Activated naive CD4-positive, alpha-beta T cell treated with anti-CD3 and anti-CD28 coated beads, Interleukin-2, amount 50 U/mL, for 72 hours (primary cell): ENCODE measurements around the gene JARID2. TPM values are rescaled to one million over a fixed set of nuclear protein-coding genes. Genes with fewer than 3 reads are reported as not detected.

Experiments used
- ATAC-seq, 2 donors: fragments of 150-1000 bp; cut with Tn5 transposase; 2 replicates each; pipeline ENCODE4 v1.10.0; 2021; ENCODE audit warnings: mild to moderate bottlenecking in 2 of 2, moderate library complexity in 2 of 2
- DNase-seq, 2 donors: peaks; one replicate each; pipeline ENCODE4 v3.0.0; 2021 to 2022; ENCODE audit warnings: low spot score in 2 of 2
- H3K27ac Mint-ChIP-seq, 2 donors: one replicate each; pipeline ENCODE4 v1.8.0; 2022; ENCODE audit warnings: mild to moderate bottlenecking in 2 of 2, mixed read lengths in 2 of 2
- H3K36me3 Mint-ChIP-seq, 2 donors: one replicate each; pipeline ENCODE4 v1.8.0; 2022; ENCODE audit warnings: mixed read lengths in 2 of 2
- H3K9me3 Mint-ChIP-seq, 2 donors: one replicate each; pipeline ENCODE4 v1.8.0; 2022; ENCODE audit warnings: mixed read lengths in 2 of 2
- total RNA-seq, 2 donors: library from RNA; stranded (reverse); gene quantifications; one replicate each; pipeline ENCODE4 v1.2.3, GENCODE V29; 2022

The JARID2 gene
- total RNA-seq, 2 donors from 2014 or later = 35.3 to 36.3 TPM

- DNase-seq (no peak), ATAC-seq (no peak)
- Mint-ChIP-seq H3K9me3 (no peaks in the 10 kb centered on the region), H3K36me3 (peaks cover 0 to 16% of the 10 kb centered on the region in 2 donors), H3K27ac (no peak overlapping the region)
These were observed 114.4 kb downstream of the JARID2 start for GRCh38 chr6:15360300-15360699.

- DNase-seq (no peak), ATAC-seq (no peak)
- Mint-ChIP-seq H3K27ac (no peak overlapping the region), H3K9me3 (no peaks in the 10 kb centered on the region), H3K36me3 (peaks cover 0 to 16% of the 10 kb centered on the region in 2 donors)
These were observed 115.3 kb downstream of the JARID2 start for GRCh38 chr6:15361197-15361596.

GRCh38 chr6:15362274-15363160, 116.6 kb downstream of the JARID2 start:
- Mint-ChIP-seq H3K27ac (no peak overlapping the region), H3K36me3 (peaks cover 0 to 21% of the 10 kb centered on the region in 2 donors), H3K9me3 (no peaks in the 10 kb centered on the region)
- no peak for DNase-seq
- ATAC-seq = no peak

DNA sequence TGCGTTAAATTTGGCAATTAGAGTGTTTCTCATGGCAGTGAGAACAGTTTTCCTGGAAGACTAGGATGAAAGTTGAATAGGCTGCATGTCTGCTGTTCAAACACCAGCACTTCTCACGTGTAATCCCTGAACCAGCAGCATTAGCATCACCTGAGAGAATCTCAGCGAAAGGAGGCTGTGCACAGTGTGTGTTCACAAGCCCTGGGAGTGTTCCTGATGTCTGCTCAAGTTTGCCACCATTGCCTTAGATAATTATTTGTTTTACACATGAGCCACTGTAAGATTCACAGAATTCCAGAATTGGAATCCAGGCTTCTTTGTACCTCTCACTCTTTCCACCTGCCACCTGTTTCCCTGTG, 117.3 kb downstream of the JARID2 start:
- peak in 1 of 2 donors; percentile 23 for DNase-seq
- Mint-ChIP-seq H3K9me3 (no peaks in the 10 kb centered on the region), H3K27ac (no peak overlapping the region), H3K36me3 (peaks cover 0 to 23% of the 10 kb centered on the region in 2 donors)
- ATAC-seq = peak; percentile 28 to 70

- ATAC-seq = peak; percentile 85 to 94
- no peak for DNase-seq
- Mint-ChIP-seq H3K9me3 (no peaks in the 10 kb centered on the region), H3K36me3 (peaks cover 0 to 25% of the 10 kb centered on the region in 2 donors), H3K27ac (no peak overlapping the region)
These were observed 117.9 kb downstream of the JARID2 start for GRCh38 chr6:15363523-15364400.

- no peak overlapping the region for H3K27ac Mint-ChIP-seq
- DNase-seq = no peak
These were observed 118.7 kb downstream of the JARID2 start for GRCh38 chr6:15364401-15365037.

DNA sequence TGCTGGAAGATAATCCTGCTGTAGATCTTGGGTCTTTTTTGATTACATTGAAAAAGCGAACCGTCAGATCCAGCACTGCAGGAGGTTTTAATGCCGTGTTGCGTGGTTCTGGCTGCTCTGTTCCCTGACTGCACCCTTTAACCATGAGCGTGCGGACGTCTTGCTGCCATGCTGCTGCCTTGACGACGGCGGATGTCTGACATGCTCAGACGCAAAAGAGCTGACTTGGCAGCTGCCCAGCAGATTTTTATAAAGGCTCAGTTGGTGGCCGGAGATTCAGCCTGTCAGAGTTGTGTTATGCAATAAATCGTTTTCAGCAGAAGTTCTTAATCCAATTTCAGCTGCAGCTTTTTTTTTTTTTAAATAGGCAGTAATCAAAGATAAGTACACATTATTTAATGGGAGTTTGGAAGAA, 119.4 kb downstream of the JARID2 start:
- Mint-ChIP-seq H3K36me3 (peaks cover 0 to 18% of the 10 kb centered on the region in 2 donors), H3K27ac (peak overlapping the region; percentile 9 to 89), H3K9me3 (no peaks in the 10 kb centered on the region)
- ATAC-seq (peak; percentile 41 to 69), DNase-seq (peak in 1 of 2 donors; percentile 45)

More at GRCh38 chr6:15364401-15365037, 118.7 kb downstream of the JARID2 start:
- Mint-ChIP-seq H3K9me3 (no peaks in the 10 kb centered on the region), H3K36me3 (peaks cover 0 to 19% of the 10 kb centered on the region in 2 donors)
- no peak for ATAC-seq

- no peak for DNase-seq
- ATAC-seq = no peak
- Mint-ChIP-seq H3K27ac (no peak overlapping the region), H3K9me3 (no peaks in the 10 kb centered on the region), H3K36me3 (peaks cover 0 to 19% of the 10 kb centered on the region in 2 donors)
These were observed 120.2 kb downstream of the JARID2 start for GRCh38 chr6:15366003-15366535.

DNA sequence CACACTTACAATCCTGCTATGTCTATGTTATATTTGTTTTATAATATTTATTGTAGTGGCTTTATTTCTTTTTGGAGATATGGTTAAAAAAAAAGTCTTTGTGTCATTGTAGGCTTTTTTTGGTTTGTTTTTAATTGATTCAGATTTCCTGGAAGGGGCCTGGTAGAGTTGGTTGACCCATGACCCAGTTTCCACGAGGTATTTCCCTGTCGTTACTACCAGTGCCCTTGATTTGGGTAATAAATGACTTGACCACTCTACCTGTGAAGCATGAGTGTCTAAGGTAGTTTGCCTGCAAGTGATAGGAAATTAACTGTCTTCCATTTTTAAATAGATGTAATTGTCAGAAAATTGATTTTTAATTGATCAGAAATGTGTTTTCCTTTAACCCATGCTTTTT, 121.0 kb downstream of the JARID2 start:
- Mint-ChIP-seq H3K36me3 (peaks cover 0 to 27% of the 10 kb centered on the region in 2 donors), H3K9me3 (no peaks in the 10 kb centered on the region), H3K27ac (no peak overlapping the region)
- ATAC-seq (no peak), DNase-seq (no peak)

DNA sequence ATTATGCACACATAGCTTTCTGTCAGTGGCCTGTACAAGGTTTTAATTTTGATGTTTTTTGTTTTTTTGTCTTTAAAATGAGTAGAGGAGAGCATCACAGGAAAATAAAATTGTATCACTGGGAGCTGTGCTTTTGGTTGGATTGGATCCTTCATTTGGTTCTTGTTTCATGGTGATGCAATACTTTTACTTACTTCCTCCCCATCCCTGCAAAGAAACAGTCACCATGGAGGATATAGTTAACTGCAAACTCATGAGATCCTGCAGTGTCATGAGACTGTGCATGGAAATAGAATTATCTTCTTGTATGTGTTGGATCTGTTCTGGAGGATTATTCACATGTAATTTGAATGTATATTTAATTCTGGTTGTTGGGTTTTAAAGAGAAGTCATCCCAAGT, 122.3 kb downstream of the JARID2 start:
- ATAC-seq (no peak), DNase-seq (no peak)
- Mint-ChIP-seq H3K27ac (peak overlapping the region in 1 of 2 donors; percentile 20), H3K9me3 (no peaks in the 10 kb centered on the region), H3K36me3 (peaks cover 0 to 29% of the 10 kb centered on the region in 2 donors)

DNA sequence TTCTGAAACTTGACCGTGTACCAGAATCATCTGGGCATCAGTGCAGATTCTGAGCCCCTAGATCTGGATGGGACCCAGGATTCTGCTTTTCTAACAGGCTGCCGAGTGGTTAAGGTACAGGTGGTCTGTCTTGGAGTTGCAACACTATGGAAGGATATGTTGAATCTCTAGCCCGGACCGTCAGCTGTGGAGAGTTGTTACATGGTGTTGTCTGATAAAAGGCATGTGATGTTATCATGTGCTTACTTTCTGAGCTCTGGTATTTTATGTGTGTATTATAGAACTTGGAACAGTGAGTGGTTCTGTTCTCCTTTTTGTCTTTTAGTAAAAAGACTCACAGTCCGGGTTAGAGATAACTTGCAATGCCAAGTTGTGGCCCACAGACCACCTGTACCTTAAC, 123.0 kb downstream of the JARID2 start:
- ATAC-seq (no peak), DNase-seq (no peak)
- Mint-ChIP-seq H3K36me3 (peaks cover 0 to 29% of the 10 kb centered on the region in 2 donors), H3K27ac (no peak overlapping the region), H3K9me3 (no peaks in the 10 kb centered on the region)

GRCh38 chr6:15369838-15370237, 124.0 kb downstream of the JARID2 start:
- ATAC-seq = no peak
- H3K9me3 Mint-ChIP-seq = no peaks in the 10 kb centered on the region
- peak overlapping the region in 1 of 2 donors; percentile 18 for H3K27ac Mint-ChIP-seq

GRCh38 chr6:15370733-15371671, 125.1 kb downstream of the JARID2 start:
- no peak overlapping the region for H3K27ac Mint-ChIP-seq
- no peak for ATAC-seq
- H3K9me3 Mint-ChIP-seq = no peaks in the 10 kb centered on the region
- H3K36me3 Mint-ChIP-seq = peaks cover 0 to 29% of the 10 kb centered on the region in 2 donors
- DNase-seq = no peak

More at GRCh38 chr6:15369838-15370237, 124.0 kb downstream of the JARID2 start:
- peaks cover 0 to 29% of the 10 kb centered on the region in 2 donors for H3K36me3 Mint-ChIP-seq
- no peak for DNase-seq

GRCh38 chr6:15372932-15373331, 127.1 kb downstream of the JARID2 start:
- ATAC-seq (no peak), DNase-seq (no peak)
- peaks cover 6 to 28% of the 10 kb centered on the region in 2 donors for H3K36me3 Mint-ChIP-seq
- peaks cover 0 to 5% of the 10 kb centered on the region in 2 donors for H3K9me3 Mint-ChIP-seq
- no peak overlapping the region for H3K27ac Mint-ChIP-seq

GRCh38 chr6:15374119-15374518, 128.2 kb downstream of the JARID2 start:
- ATAC-seq (no peak), DNase-seq (no peak)
- H3K36me3 Mint-ChIP-seq = peaks cover 6 to 18% of the 10 kb centered on the region in 2 donors

More at GRCh38 chr6:15374119-15374518, 128.2 kb downstream of the JARID2 start:
- H3K9me3 Mint-ChIP-seq = peaks cover 0 to 5% of the 10 kb centered on the region in 2 donors
- H3K27ac Mint-ChIP-seq = no peak overlapping the region
